ENCODE data around the gene SERPINA4.

DNA sequence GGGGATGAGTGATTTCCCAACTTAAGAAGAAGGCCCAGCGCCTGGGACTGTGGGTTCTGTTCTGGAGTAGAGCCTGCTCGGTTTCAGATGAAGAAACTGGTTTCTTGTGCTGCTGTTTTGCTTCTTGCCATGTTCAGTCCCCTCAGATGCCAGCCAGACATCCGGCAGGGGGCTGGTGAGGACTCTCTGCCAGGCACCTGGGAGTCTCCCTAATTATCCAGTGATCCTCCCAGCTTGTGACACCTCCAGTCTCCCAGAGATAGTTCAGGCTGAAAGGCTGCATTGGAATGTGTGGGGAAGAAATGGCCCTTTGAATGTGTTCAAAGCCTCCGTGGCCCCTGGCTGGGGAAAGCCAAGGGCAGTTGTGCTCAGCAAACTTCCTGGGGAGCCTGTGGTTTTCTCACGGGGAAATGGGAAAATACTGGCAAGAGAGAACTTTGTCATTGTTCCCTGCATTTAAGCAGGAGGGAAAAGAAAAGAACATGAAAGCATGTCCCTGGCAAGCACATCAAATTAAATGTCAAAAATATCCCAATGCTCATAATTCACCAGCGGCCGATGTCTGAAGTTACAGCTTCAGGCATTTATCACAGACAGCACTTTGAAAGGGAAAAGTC, 43.5 kb upstream of the SERPINA4 start:
- TF ChIP-seq, protein P1, sequence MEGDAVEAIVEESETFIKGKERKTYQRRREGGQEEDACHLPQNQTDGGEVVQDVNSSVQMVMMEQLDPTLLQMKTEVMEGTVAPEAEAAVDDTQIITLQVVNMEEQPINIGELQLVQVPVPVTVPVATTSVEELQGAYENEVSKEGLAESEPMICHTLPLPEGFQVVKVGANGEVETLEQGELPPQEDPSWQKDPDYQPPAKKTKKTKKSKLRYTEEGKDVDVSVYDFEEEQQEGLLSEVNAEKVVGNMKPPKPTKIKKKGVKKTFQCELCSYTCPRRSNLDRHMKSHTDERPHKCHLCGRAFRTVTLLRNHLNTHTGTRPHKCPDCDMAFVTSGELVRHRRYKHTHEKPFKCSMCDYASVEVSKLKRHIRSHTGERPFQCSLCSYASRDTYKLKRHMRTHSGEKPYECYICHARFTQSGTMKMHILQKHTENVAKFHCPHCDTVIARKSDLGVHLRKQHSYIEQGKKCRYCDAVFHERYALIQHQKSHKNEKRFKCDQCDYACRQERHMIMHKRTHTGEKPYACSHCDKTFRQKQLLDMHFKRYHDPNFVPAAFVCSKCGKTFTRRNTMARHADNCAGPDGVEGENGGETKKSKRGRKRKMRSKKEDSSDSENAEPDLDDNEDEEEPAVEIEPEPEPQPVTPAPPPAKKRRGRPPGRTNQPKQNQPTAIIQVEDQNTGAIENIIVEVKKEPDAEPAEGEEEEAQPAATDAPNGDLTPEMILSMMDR (IDR thresholded peaks at IDR 0.05; ENCODE audit: insufficient read depth, low read depth, low read length) = no peak
- no peak for TF ChIP-seq EZH2 (IDR thresholded peaks at IDR 0.05; ENCODE audit: insufficient read depth, low read length)

Data from astrocyte (in vitro differentiated cells and primary cell).